Stomach smooth muscle (tissue), 2 donors: ENCODE measurements around the gene KAZN.

Source experiments
- H3K27ac ChIP-seq: one replicate; pipeline ENCODE4 v1.7.0; 2013; ENCODE audit warnings: mild to moderate bottlenecking, low read length, inconsistent platforms
- H3K27me3 ChIP-seq, 2 donors: one replicate each; pipeline ENCODE4 v1.7.0; 2013; ENCODE audit warnings: low read length in 2 of 2; ENCODE audit not compliant: insufficient read depth in 2 of 2, control insufficient read depth in 1 of 2
- H3K36me3 ChIP-seq, 2 donors: one replicate each; pipeline ENCODE4 v1.7.0; 2013; ENCODE audit warnings: low read length in 2 of 2; ENCODE audit not compliant: control insufficient read depth in 2 of 2, insufficient read depth in 2 of 2
- H3K4me1 ChIP-seq: one replicate; pipeline ENCODE4 v1.7.0; 2013; ENCODE audit warnings: low read length; ENCODE audit not compliant: control insufficient read depth, insufficient read depth
- H3K4me3 ChIP-seq, 2 donors: one replicate each; pipeline ENCODE4 v1.7.0; 2013; ENCODE audit warnings: low read length in 2 of 2
- H3K9ac ChIP-seq, 2 donors: one replicate each; pipeline ENCODE4 v1.7.0; 2013; ENCODE audit warnings: low read length in 2 of 2, mild to moderate bottlenecking in 1 of 2
- H3K9me3 ChIP-seq, 2 donors: one replicate each; pipeline ENCODE4 v1.7.0; 2013; ENCODE audit warnings: low read length in 2 of 2; ENCODE audit not compliant: control insufficient read depth in 2 of 2
- donor health status: healthy.
- donor health status: Pancreatic carcinoma.

The KAZN gene

DNA sequence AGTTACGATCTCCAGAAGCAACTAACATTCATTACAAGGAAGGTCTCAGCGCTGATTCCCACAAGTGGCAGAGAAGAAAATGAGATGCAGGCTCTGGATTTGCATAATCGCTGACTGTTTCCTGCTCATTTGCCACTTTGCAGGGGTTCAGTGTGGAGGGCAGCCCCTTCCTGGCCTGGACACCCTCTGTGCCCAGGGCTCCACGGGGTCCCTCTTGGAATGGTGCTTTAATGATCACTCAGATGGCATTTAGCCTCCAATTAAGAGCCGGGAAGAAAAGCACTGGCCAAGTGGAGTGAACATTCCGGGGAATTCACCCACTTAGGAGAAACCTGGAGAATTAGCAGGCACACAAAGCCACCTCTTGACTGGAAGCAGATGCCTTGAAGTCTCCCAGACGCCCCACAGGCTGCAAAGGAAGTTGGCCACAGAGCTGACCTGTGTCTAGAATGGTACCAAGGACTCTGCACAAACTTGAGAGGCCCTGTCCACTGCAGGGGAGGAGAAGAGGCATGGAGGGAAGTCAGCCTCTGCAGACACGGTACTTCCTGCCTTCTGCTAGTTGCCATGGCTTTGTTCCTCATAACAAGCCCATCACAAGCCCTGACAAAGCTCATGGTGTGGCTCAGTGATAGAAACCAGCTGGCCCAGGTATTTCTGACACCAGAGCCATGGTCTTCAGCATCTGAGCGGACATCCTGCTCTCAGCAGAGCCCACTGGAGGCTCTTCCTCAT lies 157.2 kb downstream of the KAZN start:
- no peak overlapping the region for H3K4me3 ChIP-seq
- H3K9me3 ChIP-seq = no peaks in the 10 kb centered on the region
- no peak overlapping the region for H3K9ac ChIP-seq
- peaks cover 6% of the 10 kb centered on the region for H3K4me1 ChIP-seq
- peaks cover 0 to 4% of the 10 kb centered on the region in 2 donors for H3K27me3 ChIP-seq
- H3K27ac ChIP-seq = no peak overlapping the region
- H3K36me3 ChIP-seq = no peaks in the 10 kb centered on the region

DNA sequence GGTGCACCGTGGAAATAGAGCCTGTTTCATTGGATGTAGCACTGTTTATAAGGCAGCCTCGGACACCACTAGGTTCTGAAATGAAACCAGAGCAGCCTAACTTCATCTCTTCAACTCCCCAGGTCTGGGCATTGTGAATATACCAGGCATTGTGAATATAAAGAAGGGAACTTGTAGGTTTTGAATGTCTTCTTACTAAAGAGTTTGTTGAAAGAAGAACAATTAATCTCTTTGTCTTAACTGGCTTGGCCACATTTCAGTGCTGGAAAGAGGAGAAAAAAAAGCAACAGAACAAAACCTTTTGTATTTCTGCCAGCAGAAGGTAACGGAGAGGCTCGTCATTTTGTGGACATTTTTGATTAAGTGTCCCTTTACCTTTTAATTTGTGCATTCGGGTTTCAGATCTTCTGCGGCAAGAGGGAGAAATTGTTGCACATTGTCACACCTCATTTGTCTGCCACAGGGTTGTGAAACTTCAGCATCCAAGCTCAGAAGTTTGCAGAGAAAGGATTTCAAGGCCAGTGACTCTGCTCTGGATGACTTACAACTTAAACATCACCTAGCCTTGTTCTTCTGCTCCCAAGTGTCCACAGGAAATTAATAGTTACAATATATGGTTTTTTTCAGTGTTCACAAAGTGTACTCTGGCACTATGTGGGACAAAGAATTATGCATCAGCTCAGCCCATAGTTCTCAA lies 158.3 kb downstream of the KAZN start:
- Histone ChIP-seq H3K27me3 (peaks cover 0 to 9% of the 10 kb centered on the region in 2 donors), H3K27ac (no peak overlapping the region), H3K4me1 (peaks cover 6% of the 10 kb centered on the region), H3K4me3 (no peak overlapping the region), H3K36me3 (no peaks in the 10 kb centered on the region), H3K9ac (no peak overlapping the region), H3K9me3 (no peaks in the 10 kb centered on the region)

- H3K9ac ChIP-seq = no peak overlapping the region
- H3K36me3 ChIP-seq = no peaks in the 10 kb centered on the region
- peaks cover 0 to 9% of the 10 kb centered on the region in 2 donors for H3K27me3 ChIP-seq
- H3K4me1 ChIP-seq = peaks cover 6% of the 10 kb centered on the region
- H3K9me3 ChIP-seq = no peaks in the 10 kb centered on the region
- H3K4me3 ChIP-seq = no peak overlapping the region
- no peak overlapping the region for H3K27ac ChIP-seq
Observed at GRCh38 chr1:14757286-14757625, 158.8 kb downstream of the KAZN start.

DNA sequence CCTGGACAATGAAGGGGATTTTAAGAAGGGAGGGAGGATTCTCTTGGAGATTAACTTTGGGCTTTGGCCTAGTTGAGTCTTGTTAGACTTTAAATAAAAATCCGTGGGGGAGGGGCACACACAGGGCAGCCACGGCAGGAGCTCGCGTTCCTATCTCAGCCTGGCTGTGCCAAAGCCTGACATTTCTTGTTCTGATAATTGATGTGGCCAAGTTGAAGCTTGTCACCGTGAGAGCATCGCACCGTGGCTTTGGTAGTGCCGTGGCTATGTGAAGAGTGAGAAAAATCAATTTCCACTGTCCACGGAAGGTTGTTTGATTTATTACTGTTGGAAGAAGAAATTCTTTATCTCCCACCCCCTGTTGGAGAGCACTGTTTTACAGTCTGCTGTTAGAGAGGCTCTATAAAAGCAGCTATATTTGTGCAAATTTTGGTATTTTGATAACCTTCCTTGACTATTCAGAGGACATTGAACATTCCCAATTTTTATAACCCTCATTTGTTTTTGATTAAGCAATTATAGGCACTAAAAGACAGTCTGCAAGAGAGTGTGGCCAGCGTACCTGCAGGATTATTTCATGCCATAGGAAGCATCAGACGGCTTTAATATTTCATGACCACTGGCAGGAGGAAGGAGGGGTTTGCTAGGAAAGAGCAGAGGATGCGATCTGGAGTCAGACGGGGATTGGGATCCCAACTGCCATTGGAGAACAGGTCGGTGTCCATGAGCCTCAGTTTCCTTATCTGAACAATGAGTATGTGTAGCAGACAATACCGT lies 160.7 kb downstream of the KAZN start:
- no peaks in the 10 kb centered on the region for H3K9me3 ChIP-seq
- no peak overlapping the region for H3K9ac ChIP-seq
- no peak overlapping the region for H3K27ac ChIP-seq
- peaks cover 0 to 9% of the 10 kb centered on the region in 2 donors for H3K27me3 ChIP-seq
- H3K36me3 ChIP-seq = no peaks in the 10 kb centered on the region
- H3K4me1 ChIP-seq = peaks cover 6% of the 10 kb centered on the region
- H3K4me3 ChIP-seq = no peak overlapping the region

DNA sequence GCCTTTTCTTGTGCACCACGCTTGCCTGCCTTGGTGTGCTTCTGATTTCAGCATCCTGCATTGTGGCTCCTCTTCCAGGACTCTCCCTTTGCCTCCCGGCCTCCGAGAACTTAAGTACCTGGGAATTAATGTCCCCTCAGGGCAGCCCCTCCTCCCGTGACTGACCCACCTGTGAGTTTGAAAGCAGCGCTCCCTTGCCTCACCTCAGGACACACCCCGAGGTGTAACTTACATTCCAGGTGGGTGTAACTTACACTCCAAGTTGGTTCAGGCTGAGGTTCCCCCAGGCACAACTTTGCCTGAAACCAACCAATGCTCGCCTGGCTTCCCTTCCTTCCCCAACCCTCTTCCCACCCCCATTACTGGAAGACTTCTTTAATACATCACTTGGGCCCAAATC lies 161.4 kb downstream of the KAZN start:
- H3K27ac ChIP-seq = no peak overlapping the region
- H3K4me3 ChIP-seq = no peak overlapping the region
- H3K36me3 ChIP-seq = no peaks in the 10 kb centered on the region
- peaks cover 0 to under 1% of the 10 kb centered on the region in 2 donors for H3K9me3 ChIP-seq
- H3K9ac ChIP-seq = no peak overlapping the region
- peaks cover 6% of the 10 kb centered on the region for H3K4me1 ChIP-seq
- H3K27me3 ChIP-seq = peaks cover 0 to 9% of the 10 kb centered on the region in 2 donors

DNA sequence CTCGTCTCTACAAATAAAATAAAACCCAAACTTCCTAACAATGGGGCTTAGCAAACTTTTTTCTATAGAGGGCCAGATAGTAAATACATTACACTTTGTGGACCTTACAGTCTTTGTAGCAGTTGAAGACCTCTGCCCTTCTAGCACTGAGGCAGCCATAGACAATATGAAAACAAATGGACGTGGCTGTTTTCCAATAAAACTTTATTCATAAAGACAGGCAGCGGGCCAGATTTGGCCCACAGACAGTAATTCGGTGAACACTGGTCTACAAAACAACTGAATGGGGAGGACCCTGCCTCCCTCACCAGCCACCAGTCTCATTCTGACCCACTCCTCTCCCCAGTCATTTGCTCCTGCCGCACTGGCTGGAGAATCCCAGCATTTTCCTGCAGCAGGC lies 162.3 kb downstream of the KAZN start:
- H3K9ac ChIP-seq = no peak overlapping the region
- no peak overlapping the region for H3K27ac ChIP-seq
- H3K27me3 ChIP-seq = peaks cover 0 to 9% of the 10 kb centered on the region in 2 donors
- no peak overlapping the region for H3K4me3 ChIP-seq
- H3K4me1 ChIP-seq = peaks cover 4% of the 10 kb centered on the region
- H3K9me3 ChIP-seq = peaks cover 0 to 7% of the 10 kb centered on the region in 2 donors
- H3K36me3 ChIP-seq = no peaks in the 10 kb centered on the region

DNA sequence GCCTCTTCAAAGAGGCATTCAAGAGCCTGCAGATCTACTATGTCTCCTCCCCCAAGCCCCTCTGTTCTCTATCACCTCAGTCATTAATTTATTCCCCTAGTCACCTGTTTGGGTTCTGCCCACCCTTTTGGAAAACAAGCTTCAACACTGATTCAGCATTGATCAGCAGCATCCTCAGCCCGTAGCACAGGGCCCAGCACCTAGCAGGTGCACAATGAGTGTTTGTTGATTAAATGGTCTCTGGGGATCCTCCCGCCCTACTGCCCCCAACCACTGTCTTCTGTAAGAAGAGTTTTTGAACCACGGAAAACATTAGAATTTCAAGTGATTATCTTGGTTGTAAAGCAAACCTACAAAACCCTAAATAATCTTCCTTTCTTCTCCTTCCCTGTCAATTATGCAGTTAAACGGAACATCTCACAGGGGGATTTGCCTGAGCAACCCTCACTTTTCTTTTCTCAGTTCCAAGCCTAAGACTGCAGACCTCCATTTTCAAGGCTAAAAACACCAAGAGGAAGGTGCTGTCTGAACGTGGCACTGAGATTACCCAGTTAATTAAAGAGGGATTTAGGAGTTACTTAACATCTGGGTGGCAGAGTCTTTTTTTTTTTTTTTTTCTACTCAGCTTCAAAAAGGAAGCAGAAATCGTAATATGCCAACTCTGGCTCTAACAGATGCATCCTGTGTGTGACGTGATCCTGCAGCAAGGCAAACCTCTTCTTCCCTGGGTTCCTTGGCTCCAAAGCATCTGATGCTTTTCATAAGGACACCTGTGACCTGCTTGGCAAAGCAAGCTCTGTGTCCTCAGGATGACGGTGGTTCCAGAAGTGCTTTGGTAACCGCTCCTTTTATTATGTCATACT lies 163.0 kb downstream of the KAZN start:
- Histone ChIP-seq H3K9me3 (peaks cover 0 to 7% of the 10 kb centered on the region in 2 donors), H3K4me3 (no peak overlapping the region), H3K27me3 (peaks cover 0 to 8% of the 10 kb centered on the region in 2 donors), H3K4me1 (peaks cover 2% of the 10 kb centered on the region), H3K27ac (no peak overlapping the region), H3K9ac (no peak overlapping the region), H3K36me3 (no peaks in the 10 kb centered on the region)

- Histone ChIP-seq H3K4me3 (no peak overlapping the region), H3K9ac (no peak overlapping the region), H3K36me3 (no peaks in the 10 kb centered on the region), H3K4me1 (no peaks in the 10 kb centered on the region), H3K27ac (no peak overlapping the region), H3K9me3 (peaks cover 0 to 7% of the 10 kb centered on the region in 2 donors), H3K27me3 (peaks cover 0 to 8% of the 10 kb centered on the region in 2 donors)
Observed at GRCh38 chr1:14763977-14764376, 165.5 kb downstream of the KAZN start.

DNA sequence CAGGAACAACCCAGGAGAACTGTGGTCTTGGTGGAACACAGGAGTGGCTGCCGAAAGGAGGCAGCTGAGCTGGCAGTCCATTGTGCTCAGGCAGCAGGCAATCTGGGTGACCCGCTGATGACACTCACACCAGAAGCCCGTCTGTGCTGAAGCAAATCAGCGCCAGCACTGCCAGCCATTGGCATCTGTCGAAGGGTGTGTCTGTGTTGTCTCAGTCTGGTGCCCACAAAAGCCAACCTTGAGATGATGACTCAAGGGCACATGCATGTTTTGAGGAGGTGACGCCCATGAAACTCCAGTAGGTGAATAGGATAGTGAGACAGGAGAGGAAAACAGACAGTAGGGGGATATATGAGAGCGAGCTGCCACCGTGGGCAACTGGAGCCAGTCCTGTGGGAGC lies 167.3 kb downstream of the KAZN start:
- H3K27me3 ChIP-seq = peaks cover 0 to 8% of the 10 kb centered on the region in 2 donors
- no peak overlapping the region for H3K4me3 ChIP-seq
- peaks cover 0 to 7% of the 10 kb centered on the region in 2 donors for H3K9me3 ChIP-seq
- H3K27ac ChIP-seq = no peak overlapping the region
- no peaks in the 10 kb centered on the region for H3K36me3 ChIP-seq
- no peak overlapping the region for H3K9ac ChIP-seq
- H3K4me1 ChIP-seq = no peaks in the 10 kb centered on the region

DNA sequence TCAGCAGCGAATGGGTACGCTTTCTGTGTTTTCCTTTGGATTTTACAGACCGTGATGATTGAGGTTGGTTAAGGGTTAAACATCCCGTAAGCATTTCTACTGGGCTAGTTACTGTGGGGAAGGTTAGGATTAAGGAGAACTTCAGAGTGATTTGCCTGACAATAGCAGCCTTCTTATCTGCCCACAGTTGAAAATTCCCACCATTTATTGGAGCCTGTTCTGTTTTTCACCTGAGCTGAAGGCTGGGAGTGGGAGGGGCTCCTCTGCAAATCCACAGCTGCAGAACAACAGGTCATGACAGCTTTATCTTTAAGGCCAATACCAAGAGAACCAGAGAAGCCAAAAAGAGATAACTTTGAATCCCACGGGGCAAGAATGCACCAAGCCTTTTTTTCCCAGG lies 168.6 kb downstream of the KAZN start:
- Histone ChIP-seq H3K4me3 (no peak overlapping the region), H3K36me3 (no peaks in the 10 kb centered on the region), H3K9me3 (peaks cover 0 to 7% of the 10 kb centered on the region in 2 donors), H3K27ac (no peak overlapping the region), H3K4me1 (no peaks in the 10 kb centered on the region), H3K9ac (no peak overlapping the region), H3K27me3 (peaks cover 0 to 2% of the 10 kb centered on the region in 2 donors)
